Keratinocyte (primary cell): Measurements from ENCODE around the gene ITGA11. TPM values are rescaled to one million over a fixed set of nuclear protein-coding genes. Genes with fewer than 3 reads are reported as not detected.
A peak's percentile ranks its signal among the peaks of the same experiment; 100 is the strongest.

Source experiments
- DNase-seq: peaks from one replicate; pipeline ENCODE4 v3.0.0-alpha.2; 2011; ENCODE audit warnings: low read depth, missing footprints, low spot score
- FAIRE-seq: peaks from 2 replicates; lab custom pipeline; 2011; peaks lifted over from hg19 to GRCh38; lab: Jason Lieb, UNC
- H2AFZ ChIP-seq: 2 replicates; pipeline ENCODE4 v1.6.0; 2012; ENCODE audit warnings: low read length, control low read depth, inconsistent platforms; ENCODE audit not compliant: control insufficient read depth
- H3K27ac ChIP-seq: 2 replicates; pipeline ENCODE4 v1.5.1; 2011; ENCODE audit warnings: low read length; ENCODE audit not compliant: control insufficient read depth, insufficient read depth
- H3K27me3 ChIP-seq: 3 replicates; pipeline ENCODE4 v1.6.0; 2011; ENCODE audit warnings: low read length; ENCODE audit not compliant: control insufficient read depth, insufficient read depth; ENCODE audit errors: extremely low read depth
- H3K36me3 ChIP-seq, 2 experiments: 2 replicates in 1 of 2; 3 replicates in 1 of 2; pipeline ENCODE4 v1.5.1; 2011; ENCODE audit warnings: low read length in 2 of 2, mild to moderate bottlenecking in 1 of 2; ENCODE audit not compliant: control insufficient read depth in 2 of 2, insufficient read depth in 2 of 2; ENCODE audit errors: extremely low read depth in 1 of 2
- H3K4me1 ChIP-seq: 3 replicates; pipeline ENCODE4 v1.5.1; 2011; ENCODE audit warnings: low read length; ENCODE audit not compliant: control insufficient read depth, insufficient read depth; ENCODE audit errors: extremely low read depth
- H3K4me2 ChIP-seq: 3 replicates; pipeline ENCODE4 v1.6.0; 2011; ENCODE audit warnings: low read depth, low read length; ENCODE audit not compliant: control insufficient read depth, insufficient read depth; ENCODE audit errors: extremely low read depth
- H3K4me3 ChIP-seq, 3 experiments: fragments of 200-600 bp in 1 of 3; sonication (generic) in 1 of 3; 2 replicates in 2 of 3; 3 replicates in 1 of 3; pipeline ENCODE4 v1.5.1; 2011 to 2016; ENCODE audit warnings: low read length in 3 of 3, mild to moderate bottlenecking in 3 of 3, control low read depth in 2 of 3, inconsistent platforms in 1 of 3, low read depth in 1 of 3, mixed read lengths in 1 of 3, mixed run types in 1 of 3, moderate library complexity in 1 of 3; ENCODE audit not compliant: control insufficient read depth in 2 of 3, insufficient read depth in 2 of 3; ENCODE audit errors: extremely low read depth in 1 of 3
- H3K79me2 ChIP-seq: 2 replicates; pipeline ENCODE4 v1.6.0; 2012; ENCODE audit warnings: low read length; ENCODE audit not compliant: control insufficient read depth, insufficient read depth
- H3K9ac ChIP-seq: 3 replicates; pipeline ENCODE4 v1.6.0; 2011; ENCODE audit warnings: low read length; ENCODE audit not compliant: control insufficient read depth, insufficient read depth; ENCODE audit errors: extremely low read depth
- H3K9me1 ChIP-seq: 3 replicates; pipeline ENCODE4 v1.6.0; 2011; ENCODE audit warnings: low read length; ENCODE audit not compliant: control insufficient read depth, insufficient read depth; ENCODE audit errors: extremely low read depth
- H3K9me3 ChIP-seq: 2 replicates; pipeline ENCODE4 v1.5.1; 2012; ENCODE audit warnings: low read depth, low read length; ENCODE audit not compliant: control insufficient read depth
- H4K20me1 ChIP-seq: 3 replicates; pipeline ENCODE4 v1.6.0; 2011; ENCODE audit warnings: low read length; ENCODE audit not compliant: control insufficient read depth, insufficient read depth; ENCODE audit errors: extremely low read depth
- CTCF ChIP-seq, 3 experiments: IDR thresholded peaks in 1 of 3; conservative IDR thresholded peaks in 1 of 3; optimal IDR thresholded peaks in 1 of 3; 2 replicates in 2 of 3; 3 replicates in 1 of 3; pipeline versions ENCODE3 to v1.5.1; 2011; ENCODE audit warnings: low read length in 3 of 3, mild to moderate bottlenecking in 3 of 3, moderate library complexity in 2 of 3, control low read depth in 1 of 3, inconsistent platforms in 1 of 3; ENCODE audit not compliant: insufficient read depth in 2 of 3; ENCODE audit errors: extremely low read depth in 1 of 3
- EZH2 ChIP-seq: IDR thresholded peaks from one replicate; pipeline ENCODE4 v1.6.1; 2012; ENCODE audit warnings: inconsistent platforms, mild to moderate bottlenecking, low read length, moderate library complexity
- dilution Hi-C: fragments of 300-500 bp; cut with MboI; formaldehyde crosslinking; loops from one replicate; pipeline ENCODE4 v1.7.0; 2020; ENCODE audit warnings: low sequenced_read_pairs; ENCODE audit not compliant: extremely low pct_ligation_motif_present
- polyA plus RNA-seq, 5 experiments: library from polyadenylated mRNA; depleted of rRNA in 3 of 5; stranded (reverse) in 3 of 5; stranded (forward) in 1 of 5; unstranded in 1 of 5; fragments of >200 nt; gene quantifications; 1 replicate in 1 of 5; 2 replicates in 3 of 5; 3 replicates in 1 of 5; pipeline versions ENCODE4 v1.2.1 to v1.2.3, GENCODE V29; 2011 to 2012; ENCODE audit warnings: missing spikeins in 2 of 5, low read depth in 1 of 5, low replicate concordance in 1 of 5

ITGA11 gene
- polyA plus RNA-seq, 1 donor (not counting 4 experiments of a cell fraction or from before 2014, with no cell fraction given), result not detected

- Histone ChIP-seq H3K9me3 (no peaks in the 10 kb centered on the region), H3K9ac (no peak overlapping the region), H3K9me1 (no peaks in the 10 kb centered on the region), H3K36me3 (no peaks in the 10 kb centered on the region), H3K4me1 (peaks cover 27% of the 10 kb centered on the region), H3K4me3 (no peak overlapping the region), H3K27ac (no peak overlapping the region), H3K4me2 (no peak overlapping the region), H3K79me2 (no peaks in the 10 kb centered on the region), H3K27me3 (no peaks in the 10 kb centered on the region), H4K20me1 (no peaks in the 10 kb centered on the region), H2AFZ (no peak overlapping the region)
- DNase-seq, result no peak
- dilution Hi-C loops, result no loop called here
- FAIRE-seq, result peak; percentile 71
- no peak for TF ChIP-seq EZH2
- TF ChIP-seq CTCF (optimal IDR thresholded peaks at IDR 0.05 in 1 of 3, IDR thresholded peaks at IDR 0.05 in 1 of 3, conservative IDR thresholded peaks at IDR 0.05 in 1 of 3; ENCODE audit: extremely low read depth in 1 of 3, insufficient read depth in 2 of 3, low read length in 3 of 3), result no peak
These were observed 87.4 kb downstream of the ITGA11 start for GRCh38 chr15:68344600-68344999.

GRCh38 chr15:68343579-68344225 is 88.3 kb downstream of the ITGA11 start:
- TF ChIP-seq CTCF (optimal IDR thresholded peaks at IDR 0.05 in 1 of 3, IDR thresholded peaks at IDR 0.05 in 1 of 3, conservative IDR thresholded peaks at IDR 0.05 in 1 of 3; ENCODE audit: extremely low read depth in 1 of 3, insufficient read depth in 2 of 3, low read length in 3 of 3) (no peak), EZH2 (no peak)
- Histone ChIP-seq H2AFZ (peak overlapping the region; percentile 20), H3K9me1 (no peaks in the 10 kb centered on the region), H3K9me3 (no peaks in the 10 kb centered on the region), H3K79me2 (no peaks in the 10 kb centered on the region), H3K27me3 (peaks cover 2% of the 10 kb centered on the region), H3K9ac (no peak overlapping the region), H3K27ac (peak overlapping the region; percentile 4), H3K4me3 (peak overlapping the region in 1 of 3 experiments; percentile 11), H3K4me1 (peaks cover 27% of the 10 kb centered on the region), H3K36me3 (no peaks in the 10 kb centered on the region), H3K4me2 (peak overlapping the region; percentile 65), H4K20me1 (no peaks in the 10 kb centered on the region)
- FAIRE-seq (no peak), DNase-seq (no peak)
- dilution Hi-C loops, result no loop called here
